OCI-LY3 (cell line): ENCODE measurements around the gene MPL.

Experiments used
- H2AFZ ChIP-seq: fragments of 200-600, 300-600 bp; shearing (Covaris generic); 2 replicates; pipeline ENCODE4 v1.6.0; 2014; ENCODE audit warnings: antibody characterized with exemption, low read depth, low read length
- H3K27ac ChIP-seq: fragments of 200-600, 300-600 bp; sonication (generic); 2 replicates; pipeline ENCODE4 v1.5.1; 2014; ENCODE audit warnings: mild to moderate bottlenecking, low read length, moderate library complexity, mixed read lengths
- H3K27me3 ChIP-seq: fragments of 200-600, 300-600 bp; sonication (generic); 2 replicates; pipeline ENCODE4 v1.6.1; 2014; ENCODE audit warnings: low read depth, low read length, mixed read lengths
- H3K36me3 ChIP-seq: fragments of 200-600, 300-600 bp; sonication (generic); replicated peaks from 2 replicates; pipeline ENCODE3; 2014; ENCODE audit warnings: low read depth, low read length, mixed read lengths
- H3K4me1 ChIP-seq: fragments of 300-600, 200-600 bp; sonication (generic); 2 replicates; pipeline ENCODE4 v1.6.1; 2014; ENCODE audit warnings: low read length, mixed read lengths
- H3K4me2 ChIP-seq: fragments of 200-600, 300-600 bp; sonication (generic); 2 replicates; pipeline ENCODE4 v1.6.1; 2014; ENCODE audit warnings: low read length, mixed read lengths
- H3K4me3 ChIP-seq: fragments of 300-600, 200-600 bp; sonication (generic); 2 replicates; pipeline ENCODE4 v1.5.1; 2014; ENCODE audit warnings: antibody characterized with exemption, mild to moderate bottlenecking, low read length, moderate library complexity
- H3K79me2 ChIP-seq: fragments of 300-600, 200-600 bp; shearing (Covaris generic); 2 replicates; pipeline ENCODE4 v1.6.1; 2014; ENCODE audit warnings: mild to moderate bottlenecking, low read length, mixed read lengths
- H3K9ac ChIP-seq: fragments of 300-600, 200-600 bp; shearing (Covaris generic); 2 replicates; pipeline ENCODE4 v1.6.0; 2014; ENCODE audit warnings: mild to moderate bottlenecking, low read length, moderate library complexity
- H3K9me3 ChIP-seq: fragments of 200-600, 300-600 bp; shearing (Covaris generic); 2 replicates; pipeline ENCODE4 v1.6.1; 2014; ENCODE audit warnings: low read length, mixed read lengths; ENCODE audit not compliant: insufficient read depth
- H4K20me1 ChIP-seq: fragments of 200-600, 300-600 bp; sonication (generic); 2 replicates; pipeline ENCODE4 v1.6.1; 2016; ENCODE audit warnings: low read length, mixed read lengths; ENCODE audit not compliant: insufficient read depth
- CTCF ChIP-seq: fragments of 200-600, 300-600 bp; sonication (generic); IDR thresholded peaks from 2 replicates; pipeline ENCODE4 v1.5.1; 2014; ENCODE audit warnings: antibody characterized with exemption, low read length, low read depth
- EZH2phosphoT487 ChIP-seq: fragments of 200-600 bp; shearing (Covaris generic); IDR thresholded peaks from 2 replicates; pipeline ENCODE4 v1.6.1; 2018; ENCODE audit warnings: antibody characterized with exemption, mixed run types, low read depth

Gene MPL

GRCh38 chr1:43349594-43350306 lies 12.1 kb downstream of the MPL start:
- Histone ChIP-seq H3K9me3 (no peaks in the 10 kb centered on the region), H3K4me1 (no peaks in the 10 kb centered on the region), H3K36me3 (no peaks in the 10 kb centered on the region), H3K9ac (no peak overlapping the region), H3K79me2 (no peaks in the 10 kb centered on the region), H3K4me2 (no peak overlapping the region), H4K20me1 (no peaks in the 10 kb centered on the region), H3K4me3 (no peak overlapping the region), H3K27ac (no peak overlapping the region), H3K27me3 (no peaks in the 10 kb centered on the region), H2AFZ (no peak overlapping the region)
- no peak for TF ChIP-seq CTCF
- no peak for TF ChIP-seq EZH2phosphoT487

- Histone ChIP-seq H3K4me3 (no peak overlapping the region), H4K20me1 (no peaks in the 10 kb centered on the region), H2AFZ (no peak overlapping the region), H3K4me2 (no peak overlapping the region), H3K4me1 (no peaks in the 10 kb centered on the region), H3K36me3 (no peaks in the 10 kb centered on the region), H3K79me2 (no peaks in the 10 kb centered on the region), H3K9me3 (no peaks in the 10 kb centered on the region), H3K27me3 (no peaks in the 10 kb centered on the region), H3K9ac (no peak overlapping the region), H3K27ac (no peak overlapping the region)
- TF ChIP-seq EZH2phosphoT487: no peak
- no peak for TF ChIP-seq CTCF
These were observed 13.4 kb downstream of the MPL start for GRCh38 chr1:43350976-43351375.

GRCh38 chr1:43351421-43352350 lies 14.1 kb downstream of the MPL start:
- H3K79me2 ChIP-seq: no peaks in the 10 kb centered on the region
- H3K36me3 ChIP-seq: no peaks in the 10 kb centered on the region
- H3K4me1 ChIP-seq: no peaks in the 10 kb centered on the region
- H2AFZ ChIP-seq: no peak overlapping the region
- TF ChIP-seq CTCF (no peak), EZH2phosphoT487 (no peak)
- no peak overlapping the region for H3K9ac ChIP-seq
- H3K27ac ChIP-seq: no peak overlapping the region
- H3K9me3 ChIP-seq: no peaks in the 10 kb centered on the region
- no peaks in the 10 kb centered on the region for H3K27me3 ChIP-seq
- H3K4me3 ChIP-seq: no peak overlapping the region
- H3K4me2 ChIP-seq: no peak overlapping the region
- no peaks in the 10 kb centered on the region for H4K20me1 ChIP-seq

GRCh38 chr1:43352351-43352705 lies 14.7 kb downstream of the MPL start:
- H3K36me3 ChIP-seq: no peaks in the 10 kb centered on the region
- no peaks in the 10 kb centered on the region for H3K27me3 ChIP-seq
- no peak overlapping the region for H2AFZ ChIP-seq
- H3K4me1 ChIP-seq: no peaks in the 10 kb centered on the region
- H3K79me2 ChIP-seq: no peaks in the 10 kb centered on the region
- H3K27ac ChIP-seq: no peak overlapping the region
- H3K9ac ChIP-seq: no peak overlapping the region
- no peaks in the 10 kb centered on the region for H3K9me3 ChIP-seq
- H4K20me1 ChIP-seq: no peaks in the 10 kb centered on the region
- no peak overlapping the region for H3K4me3 ChIP-seq
- no peak overlapping the region for H3K4me2 ChIP-seq
- no peak for TF ChIP-seq EZH2phosphoT487
- no peak for TF ChIP-seq CTCF
